ENCODE results near the gene NTM.
A peak's percentile ranks its signal among the peaks of the same experiment; 100 is the strongest.

Gene NTM

DNA sequence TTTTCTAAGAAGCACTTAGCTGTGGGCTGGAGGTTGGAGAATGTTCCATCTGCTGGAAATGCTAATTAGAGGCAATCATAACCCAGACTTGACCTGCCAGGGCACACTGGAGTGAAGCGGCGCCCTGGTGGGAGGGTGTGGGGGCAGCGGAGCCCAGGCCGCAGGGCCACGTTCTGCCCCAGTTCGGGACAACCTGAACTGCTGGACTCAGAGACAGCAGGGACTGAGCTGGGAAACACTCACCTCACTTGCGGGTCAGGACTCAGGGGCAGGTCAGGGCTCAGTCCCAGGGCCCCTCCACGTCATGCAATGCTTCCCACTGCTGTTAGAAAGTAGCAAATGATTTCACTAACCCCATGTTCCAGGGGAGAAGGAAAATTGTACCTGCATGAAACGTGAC lies 316.4 kb downstream of the NTM start:
- DNase-seq (ENCODE audit: low read depth): no peak
- TF ChIP-seq, protein P1, sequence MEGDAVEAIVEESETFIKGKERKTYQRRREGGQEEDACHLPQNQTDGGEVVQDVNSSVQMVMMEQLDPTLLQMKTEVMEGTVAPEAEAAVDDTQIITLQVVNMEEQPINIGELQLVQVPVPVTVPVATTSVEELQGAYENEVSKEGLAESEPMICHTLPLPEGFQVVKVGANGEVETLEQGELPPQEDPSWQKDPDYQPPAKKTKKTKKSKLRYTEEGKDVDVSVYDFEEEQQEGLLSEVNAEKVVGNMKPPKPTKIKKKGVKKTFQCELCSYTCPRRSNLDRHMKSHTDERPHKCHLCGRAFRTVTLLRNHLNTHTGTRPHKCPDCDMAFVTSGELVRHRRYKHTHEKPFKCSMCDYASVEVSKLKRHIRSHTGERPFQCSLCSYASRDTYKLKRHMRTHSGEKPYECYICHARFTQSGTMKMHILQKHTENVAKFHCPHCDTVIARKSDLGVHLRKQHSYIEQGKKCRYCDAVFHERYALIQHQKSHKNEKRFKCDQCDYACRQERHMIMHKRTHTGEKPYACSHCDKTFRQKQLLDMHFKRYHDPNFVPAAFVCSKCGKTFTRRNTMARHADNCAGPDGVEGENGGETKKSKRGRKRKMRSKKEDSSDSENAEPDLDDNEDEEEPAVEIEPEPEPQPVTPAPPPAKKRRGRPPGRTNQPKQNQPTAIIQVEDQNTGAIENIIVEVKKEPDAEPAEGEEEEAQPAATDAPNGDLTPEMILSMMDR (IDR thresholded peaks at IDR 0.05; ENCODE audit: control insufficient read depth, extremely low read depth, insufficient read depth): no peak
- no peak overlapping the region for H3K4me3 ChIP-seq (ENCODE audit: low read depth, low read length)

DNA sequence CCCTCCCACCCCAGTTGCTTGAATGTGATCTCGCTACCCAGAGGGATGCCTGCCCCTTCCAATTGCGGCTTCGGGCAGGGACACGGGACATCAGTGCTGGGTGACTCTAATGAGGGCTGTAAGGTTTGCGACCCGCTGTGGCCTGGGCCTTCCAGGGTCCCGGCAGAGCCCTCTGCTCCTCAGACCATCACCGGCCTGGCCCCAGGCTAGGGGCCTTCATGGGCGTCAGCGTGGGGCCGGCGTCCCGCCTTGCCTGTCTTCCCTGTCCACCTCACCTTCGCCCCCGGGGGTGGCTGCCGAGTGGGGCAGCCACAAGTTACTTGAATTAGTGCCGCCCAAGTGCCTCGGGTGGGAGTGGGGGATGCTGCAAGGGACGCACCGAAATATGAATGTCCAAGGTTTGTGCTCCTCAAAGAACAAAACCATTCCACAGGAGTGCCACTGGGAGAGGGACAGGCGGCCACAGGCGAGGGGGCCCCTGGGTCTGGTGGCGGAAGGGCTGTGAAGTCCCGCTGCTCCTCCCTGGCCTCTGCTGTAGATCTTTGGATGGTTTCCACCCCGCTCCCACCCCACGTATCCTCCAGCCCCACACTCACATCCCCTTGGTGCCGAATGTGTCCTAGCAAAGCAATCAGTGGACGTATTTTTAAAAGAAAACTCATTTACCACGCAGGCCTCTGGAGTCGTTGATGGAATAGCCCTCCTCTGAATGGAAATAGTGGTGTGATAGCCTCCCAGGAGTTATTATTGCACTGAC lies 317.1 kb downstream of the NTM start:
- H3K4me3 ChIP-seq (ENCODE audit: low read depth, low read length): no peak overlapping the region
- no peak for DNase-seq (ENCODE audit: low read depth)
- TF ChIP-seq, protein P1 (IDR thresholded peaks at IDR 0.05; ENCODE audit: control insufficient read depth, extremely low read depth, insufficient read depth): no peak

DNA sequence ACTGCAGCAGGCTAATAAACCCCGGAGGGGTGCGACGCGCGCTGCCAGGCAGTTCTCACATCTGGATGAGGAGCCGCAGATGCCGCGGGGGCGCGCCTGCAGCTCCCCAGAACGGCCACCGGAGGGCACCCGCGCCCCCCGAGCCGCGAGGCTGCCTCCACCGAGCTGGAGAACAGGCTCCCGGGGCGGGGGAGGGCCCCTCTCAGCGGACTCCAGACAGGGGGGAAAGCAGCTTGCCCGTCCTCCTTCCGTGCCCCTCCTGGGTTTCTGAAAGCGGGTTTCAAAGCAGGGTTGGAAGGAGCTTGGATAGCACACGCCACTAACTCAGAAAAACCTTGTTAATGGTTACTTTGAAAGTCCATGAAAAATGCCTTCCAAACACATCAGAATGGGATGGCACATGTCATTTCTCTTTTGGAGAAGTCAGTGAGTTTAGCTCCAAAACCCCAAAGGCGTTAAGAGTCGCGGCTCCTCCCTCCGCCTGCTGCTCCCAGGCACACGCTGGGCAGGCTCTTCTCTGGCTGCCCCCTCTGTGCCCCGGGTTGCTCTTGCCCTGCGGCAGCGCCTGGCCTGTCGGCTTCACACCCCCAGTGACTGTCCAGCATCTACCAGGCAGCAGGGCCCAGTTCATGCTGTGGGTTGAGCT lies 317.8 kb downstream of the NTM start:
- no peak overlapping the region for H3K4me3 ChIP-seq (ENCODE audit: low read depth, low read length)
- no peak for DNase-seq (ENCODE audit: low read depth)
- TF ChIP-seq, protein P1 (IDR thresholded peaks at IDR 0.05; ENCODE audit: control insufficient read depth, extremely low read depth, insufficient read depth): peak; percentile 90

DNA sequence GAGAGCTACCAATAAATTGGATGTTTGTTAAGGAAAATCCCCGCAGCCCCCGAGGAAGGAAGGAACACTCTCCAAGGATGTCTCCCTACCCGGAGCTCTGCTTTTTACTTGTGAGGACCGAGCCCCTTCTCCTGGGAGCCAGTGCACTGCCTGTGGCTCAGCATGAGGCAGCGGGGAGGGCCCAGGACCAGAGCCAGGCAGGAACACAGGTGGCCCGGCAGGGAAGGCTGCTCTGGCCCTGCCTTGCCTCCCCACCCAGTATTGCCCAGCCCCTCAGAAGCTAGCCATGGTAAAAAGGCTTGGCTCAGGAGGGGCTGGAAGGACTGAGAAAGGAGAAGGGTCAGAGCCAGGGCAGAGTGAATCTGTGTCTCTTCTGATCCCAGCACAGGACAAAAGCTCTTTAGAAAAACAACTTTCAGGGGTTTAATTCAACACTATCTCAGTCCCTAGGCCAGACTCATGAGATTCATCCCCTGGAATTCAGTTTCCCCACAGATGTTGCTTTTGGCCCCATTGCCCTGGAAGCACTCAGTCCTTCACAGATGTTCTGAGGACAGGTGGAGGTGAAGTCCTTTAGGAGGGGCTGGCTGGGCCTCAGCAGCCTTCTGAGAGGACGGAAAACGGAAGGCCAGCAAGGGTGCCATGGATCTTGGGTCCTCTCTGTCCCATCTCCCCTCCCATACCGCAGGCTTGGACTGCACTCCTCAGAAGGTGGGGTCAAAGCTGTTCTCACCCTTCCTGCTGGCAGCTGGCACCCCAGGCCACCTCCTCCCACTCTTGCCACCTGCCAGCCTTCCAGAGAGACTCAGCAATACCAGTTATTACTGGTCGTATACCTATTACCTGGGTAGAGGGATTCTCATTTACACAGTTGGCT lies 318.9 kb downstream of the NTM start:
- DNase-seq (ENCODE audit: low read depth): no peak
- TF ChIP-seq, protein P1 (IDR thresholded peaks at IDR 0.05; ENCODE audit: control insufficient read depth, extremely low read depth, insufficient read depth): no peak
- H3K4me3 ChIP-seq (ENCODE audit: low read depth, low read length): no peak overlapping the region

DNA sequence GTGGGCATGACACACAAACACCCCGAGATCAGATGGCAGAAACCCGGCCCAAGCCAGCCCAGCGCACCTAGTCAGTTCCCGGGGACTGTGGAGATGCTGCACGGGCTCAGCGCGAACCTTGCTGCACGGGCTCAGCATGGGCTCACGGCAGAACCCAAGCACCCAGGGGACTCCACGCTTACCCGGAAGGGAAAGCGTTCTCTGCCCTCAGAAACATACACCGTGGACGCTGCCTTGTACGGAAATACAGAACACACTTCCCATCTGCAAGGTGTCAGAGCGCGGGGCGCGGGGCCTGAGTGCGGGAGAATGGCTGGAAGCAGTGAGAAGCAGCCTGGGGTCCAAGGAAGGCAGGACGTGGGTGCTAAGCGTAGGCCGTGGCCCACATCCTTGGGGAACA lies 319.9 kb downstream of the NTM start:
- TF ChIP-seq, protein P1 (IDR thresholded peaks at IDR 0.05; ENCODE audit: control insufficient read depth, extremely low read depth, insufficient read depth): no peak
- H3K4me3 ChIP-seq (ENCODE audit: low read depth, low read length): no peak overlapping the region
- no peak for DNase-seq (ENCODE audit: low read depth)

DNA sequence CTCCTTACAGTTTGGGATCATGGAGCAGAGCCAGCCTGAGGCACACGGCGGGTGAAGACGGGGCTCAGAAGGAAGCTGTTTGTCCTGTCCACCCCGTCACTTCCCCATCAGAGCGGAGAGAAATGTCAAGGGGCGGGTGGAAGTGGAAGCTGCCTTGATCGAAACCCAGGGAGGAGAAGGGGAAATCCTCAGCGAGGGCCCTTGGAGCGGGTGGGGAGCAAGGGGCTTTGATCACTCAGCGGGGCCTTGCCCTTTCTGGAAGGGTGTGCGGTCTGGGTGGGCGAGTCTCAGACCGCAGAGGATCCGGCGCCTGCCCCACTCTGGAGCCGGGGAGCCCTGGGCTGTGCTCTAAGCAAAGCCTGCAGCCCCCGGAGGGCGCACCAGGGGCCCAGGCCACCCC lies 320.4 kb downstream of the NTM start:
- TF ChIP-seq, protein P1 (IDR thresholded peaks at IDR 0.05; ENCODE audit: control insufficient read depth, extremely low read depth, insufficient read depth): no peak
- H3K4me3 ChIP-seq (ENCODE audit: low read depth, low read length): no peak overlapping the region
- no peak for DNase-seq (ENCODE audit: low read depth)
